Femur (tissue), 1 donor: ENCODE results near the gene ABL1.

Source experiments
- DNase-seq: peaks from one replicate; pipeline ENCODE4 v3.0.0-alpha.2; 2017

ABL1 gene

GRCh38 chr9:130854092-130854491 lies 19.0 kb downstream of the ABL1 start:
- no peak for DNase-seq

- no peak for DNase-seq
These were observed 19.8 kb downstream of the ABL1 start for GRCh38 chr9:130854835-130855234.

- no peak for DNase-seq
These were observed 21.4 kb downstream of the ABL1 start for GRCh38 chr9:130856474-130856873.

GRCh38 chr9:130857864-130858738 lies 23.0 kb downstream of the ABL1 start:
- DNase-seq, result peak; percentile 70

- DNase-seq, result no peak
These were observed 24.0 kb downstream of the ABL1 start for GRCh38 chr9:130858739-130859705.

- peak; percentile 86 for DNase-seq
These were observed 25.6 kb downstream of the ABL1 start for GRCh38 chr9:130860458-130861316.

- no peak for DNase-seq
These were observed 26.5 kb downstream of the ABL1 start for GRCh38 chr9:130861372-130862180.

GRCh38 chr9:130862217-130862616 lies 27.2 kb downstream of the ABL1 start:
- no peak for DNase-seq

- no peak for DNase-seq
These were observed 27.7 kb downstream of the ABL1 start for GRCh38 chr9:130862747-130863146.

GRCh38 chr9:130864541-130864940 lies 29.5 kb downstream of the ABL1 start:
- DNase-seq, result no peak

- no peak for DNase-seq
These were observed 30.9 kb downstream of the ABL1 start for GRCh38 chr9:130865921-130866320.

GRCh38 chr9:130866474-130866965 lies 31.5 kb downstream of the ABL1 start:
- peak; percentile 83 for DNase-seq

- DNase-seq, result no peak
These were observed 32.5 kb downstream of the ABL1 start for GRCh38 chr9:130867556-130867955.

GRCh38 chr9:130868230-130868629 lies 33.2 kb downstream of the ABL1 start:
- DNase-seq, result no peak

- no peak for DNase-seq
These were observed 34.2 kb downstream of the ABL1 start for GRCh38 chr9:130869250-130869649.

- DNase-seq, result no peak
These were observed 35.7 kb downstream of the ABL1 start for GRCh38 chr9:130870491-130871381.

- DNase-seq, result no peak
These were observed 36.5 kb downstream of the ABL1 start for GRCh38 chr9:130871395-130872062.

GRCh38 chr9:130872093-130872492 lies 37.0 kb downstream of the ABL1 start:
- DNase-seq, result no peak

GRCh38 chr9:130872508-130872907 lies 37.5 kb downstream of the ABL1 start:
- no peak for DNase-seq
